Transverse colon (tissue), 4 donors: ENCODE results near the gene METTL1. TPM values are rescaled to one million over a fixed set of nuclear protein-coding genes. Genes with fewer than 3 reads are reported as not detected.
A peak's percentile ranks its signal among the peaks of the same experiment; 100 is the strongest.

ENCODE experiments used
- DNase-seq: peaks from one replicate; pipeline ENCODE4 v3.0.0-alpha.2; 2019
- H3K27ac ChIP-seq, 4 donors: fragments of 200-600 bp; sonication (generic); 2 replicates each; pipeline ENCODE4 v1.5.1; 2016 to 2018; ENCODE audit warnings: inconsistent platforms in 4 of 4
- H3K27me3 ChIP-seq: fragments of 200-600 bp; sonication (generic); 2 replicates; pipeline ENCODE4 v1.5.1; 2017; ENCODE audit warnings: inconsistent platforms
- H3K36me3 ChIP-seq, 4 donors: fragments of 200-600 bp; sonication (generic); 2 replicates each; pipeline ENCODE4 v1.5.1; 2017 to 2019; ENCODE audit warnings: inconsistent platforms in 4 of 4
- H3K4me1 ChIP-seq, 4 donors: fragments of 200-600 bp; sonication (generic); 2 replicates each; pipeline ENCODE4 v1.5.1; 2017 to 2020; ENCODE audit warnings: inconsistent platforms in 4 of 4
- H3K4me3 ChIP-seq, 4 donors: fragments of 200-600 bp; sonication (generic); 1 replicate in 1 of 4; 2 replicates in 3 of 4; pipeline versions ENCODE4 v1.5.1 to v1.6.1; 2017 to 2019; ENCODE audit warnings: inconsistent platforms in 4 of 4
- H3K9me3 ChIP-seq, 2 donors: fragments of 200-600 bp; sonication (generic); 2 replicates each; pipeline ENCODE4 v1.5.1; 2017 to 2019; ENCODE audit warnings: inconsistent platforms in 2 of 2
- CTCF ChIP-seq, 5 experiments: fragments of 200-600 bp in 3 of 5; fragments of 450-650 bp in 2 of 5; sonication (generic) in 3 of 5; IDR thresholded peaks; 1 replicate in 2 of 5; 2 replicates in 3 of 5; pipeline ENCODE4 v1.5.1; 2016 to 2017; ENCODE audit warnings: antibody characterized with exemption in 5 of 5, inconsistent platforms in 3 of 5, mild to moderate bottlenecking in 2 of 5, moderate library complexity in 1 of 5
- EP300 ChIP-seq: sonication (generic); formaldehyde crosslinking; IDR thresholded peaks from one replicate; pipeline ENCODE4 v1.6.1; 2017; ENCODE audit warnings: antibody characterized with exemption, low read depth
- POLR2A ChIP-seq: fragments of 450-650 bp; IDR thresholded peaks from one replicate; pipeline ENCODE4 v1.6.1; 2016; ENCODE audit warnings: antibody characterized with exemption, mild to moderate bottlenecking, moderate library complexity
- POLR2AphosphoS5 ChIP-seq, 3 donors: sonication (generic); formaldehyde crosslinking; IDR thresholded peaks; one replicate each; pipeline ENCODE4 v1.6.1; 2016; ENCODE audit warnings: antibody characterized with exemption in 3 of 3
- WGBS, 2 donors: methylation state at CpG; one replicate each; pipeline ENCODE4 v1.1.5; 2018; ENCODE audit warnings: low coverage in 1 of 2; 5-methylcytosine and 5-hydroxymethylcytosine counted together
- in situ Hi-C, 4 donors: fragments of 200-750 bp; cut with MboI; loops; one replicate each; pipeline versions ENCODE4 v1.15.0 to v1.15.1; 2017; ENCODE audit warnings: low sequenced_read_pairs in 3 of 4, low pct_ligation_motif_present in 1 of 4, low pct_unique_long_range_greater_than_20kb in 1 of 4
- intact Hi-C: fragments of 100-400 bp; cut with DNase I; formaldehyde crosslinking; loops from one replicate; pipeline ENCODE4 v1.15.1; 2023; ENCODE audit warnings: low total_unique reads
- total RNA-seq, 4 donors: library from RNA; depleted of rRNA; stranded (reverse); fragments of >200 nt; gene quantifications; one replicate each; pipeline ENCODE4 v1.1.0, GENCODE V29; 2016

METTL1 gene
- total RNA-seq, 4 donors from 2014 or later = 4.1 to 7.1 (median 4.5) TPM

GRCh38 chr12:57782243-57782607, 10.3 kb upstream of the METTL1 start:
- H3K4me3 ChIP-seq = peak overlapping the region in 1 of 4 donors; percentile 90
- H3K27ac ChIP-seq = peak overlapping the region in 2 of 4 donors; percentile 78 to 84
- no peaks in the 10 kb centered on the region for H3K9me3 ChIP-seq
- peaks cover 11 to 21% (median 14%) of the 10 kb centered on the region in 4 donors for H3K4me1 ChIP-seq
- H3K36me3 ChIP-seq = peaks cover 0 to 15% (median 7%) of the 10 kb centered on the region in 4 donors
- no peak for DNase-seq
- TF ChIP-seq CTCF (IDR thresholded peaks at IDR 0.05) = no peak
- TF ChIP-seq POLR2AphosphoS5 (IDR thresholded peaks at IDR 0.05) = no peak
- no peak for TF ChIP-seq POLR2A
- no peak for TF ChIP-seq EP300
- intact Hi-C loops (loop anchor here (1.0 kb wide), 1 partner anchor 123 kb away; no protein-coding TSS in a partner anchor), in situ Hi-C loops (no loop called here)
- no peaks in the 10 kb centered on the region for H3K27me3 ChIP-seq
- 16 to 30% methylated on average over 2 to 4 of the region's 4 CpGs for WGBS, 2 donors

- Histone ChIP-seq H3K4me1 (peaks cover 11 to 21% (median 14%) of the 10 kb centered on the region in 4 donors), H3K27ac (peak overlapping the region in 2 of 4 donors; percentile 35 to 84), H3K9me3 (no peaks in the 10 kb centered on the region), H3K27me3 (no peaks in the 10 kb centered on the region), H3K4me3 (no peak overlapping the region), H3K36me3 (peaks cover 0 to 11% (median 5%) of the 10 kb centered on the region in 4 donors)
- in situ Hi-C loops = no loop called here
- 66 to 73% methylated on average over 2 of the region's 2 CpGs for WGBS, 2 donors
- DNase-seq = no peak
- intact Hi-C loops = loop anchor here (1.0 kb wide), 1 partner anchor 124 kb away; no protein-coding TSS in a partner anchor
- no peak for TF ChIP-seq EP300
- no peak for TF ChIP-seq CTCF (IDR thresholded peaks at IDR 0.05)
- no peak for TF ChIP-seq POLR2AphosphoS5 (IDR thresholded peaks at IDR 0.05)
- no peak for TF ChIP-seq POLR2A
Observed at GRCh38 chr12:57781801-57782200, 9.9 kb upstream of the METTL1 start.

GRCh38 chr12:57781244-57781643, 9.3 kb upstream of the METTL1 start:
- 81 to 94% methylated on average over 3 of the region's 3 CpGs for WGBS, 2 donors

GRCh38 chr12:57780284-57780897, 8.5 kb upstream of the METTL1 start:
- DNase-seq = no peak
- no peak overlapping the region for H3K4me3 ChIP-seq
- in situ Hi-C loops (no loop called here), intact Hi-C loops (no loop called here)
- H3K27me3 ChIP-seq = no peaks in the 10 kb centered on the region
- TF ChIP-seq CTCF (IDR thresholded peaks at IDR 0.05) = no peak
- no peak for TF ChIP-seq POLR2A
- no peak for TF ChIP-seq EP300
- TF ChIP-seq POLR2AphosphoS5 (IDR thresholded peaks at IDR 0.05) = no peak
- 89% methylated on average over 4 of the region's 4 CpGs; no CpG with 5 or more reads in 1 of the 2 donors for WGBS, 2 donors
- peaks cover 11 to 21% (median 14%) of the 10 kb centered on the region in 4 donors for H3K4me1 ChIP-seq
- H3K36me3 ChIP-seq = no peaks in the 10 kb centered on the region
- H3K27ac ChIP-seq = no peak overlapping the region
- H3K9me3 ChIP-seq = no peaks in the 10 kb centered on the region

More at GRCh38 chr12:57781244-57781643, 9.3 kb upstream of the METTL1 start:
- Histone ChIP-seq H3K27me3 (no peaks in the 10 kb centered on the region), H3K4me1 (peaks cover 11 to 21% (median 14%) of the 10 kb centered on the region in 4 donors), H3K9me3 (no peaks in the 10 kb centered on the region), H3K36me3 (peaks cover 0 to 6% (median 3%) of the 10 kb centered on the region in 4 donors), H3K4me3 (no peak overlapping the region), H3K27ac (peak overlapping the region in 1 of 4 donors; percentile 35)
- TF ChIP-seq POLR2AphosphoS5 (IDR thresholded peaks at IDR 0.05) (no peak), POLR2A (no peak), EP300 (no peak), CTCF (IDR thresholded peaks at IDR 0.05) (no peak)
- in situ Hi-C loops = no loop called here
- DNase-seq = no peak
- intact Hi-C loops = no loop called here
